NCI-H2107 treated with DMSO at 0.1 percent for 48 hours (cell line): ENCODE results near the gene TRIM44.

Experiments used
- DNase-seq: peaks from one replicate; lab custom pipeline; 2025; ENCODE audit not compliant: unreplicated experiment; lab: John Stamatoyannopoulos, UW

Gene TRIM44

GRCh38 chr11:35786188-35786587 is 123.6 kb downstream of the TRIM44 start:
- no peak for DNase-seq

- no peak for DNase-seq
These were observed 124.5 kb downstream of the TRIM44 start for GRCh38 chr11:35787013-35787504.

GRCh38 chr11:35787626-35788025 is 125.1 kb downstream of the TRIM44 start:
- DNase-seq: no peak

- DNase-seq: peak; percentile 28
These were observed 128.7 kb downstream of the TRIM44 start for GRCh38 chr11:35791088-35791958.

GRCh38 chr11:35792148-35792845 is 129.7 kb downstream of the TRIM44 start:
- peak; percentile 25 for DNase-seq

- no peak for DNase-seq
These were observed 130.2 kb downstream of the TRIM44 start for GRCh38 chr11:35792846-35793192.

- no peak for DNase-seq
These were observed 131.8 kb downstream of the TRIM44 start for GRCh38 chr11:35794333-35794732.

GRCh38 chr11:35794850-35795249 is 132.3 kb downstream of the TRIM44 start:
- no peak for DNase-seq

GRCh38 chr11:35796562-35796961 is 134.0 kb downstream of the TRIM44 start:
- DNase-seq: no peak

GRCh38 chr11:35798423-35798822 is 135.8 kb downstream of the TRIM44 start:
- DNase-seq: no peak

GRCh38 chr11:35798983-35799382 is 136.4 kb downstream of the TRIM44 start:
- DNase-seq: no peak

- DNase-seq: no peak
These were observed 137.1 kb downstream of the TRIM44 start for GRCh38 chr11:35799655-35800054.

- DNase-seq: no peak
These were observed 138.7 kb downstream of the TRIM44 start for GRCh38 chr11:35800970-35801953.

- DNase-seq: no peak
These were observed 139.6 kb downstream of the TRIM44 start for GRCh38 chr11:35802221-35802620.

GRCh38 chr11:35802672-35803071 is 140.1 kb downstream of the TRIM44 start:
- DNase-seq: no peak

- DNase-seq: peak; percentile 43
These were observed 140.5 kb downstream of the TRIM44 start for GRCh38 chr11:35803115-35803514.

GRCh38 chr11:35804451-35805040 is 142.0 kb downstream of the TRIM44 start:
- no peak for DNase-seq

- no peak for DNase-seq
These were observed 147.0 kb downstream of the TRIM44 start for GRCh38 chr11:35809561-35809960.

- DNase-seq: no peak
These were observed 147.6 kb downstream of the TRIM44 start for GRCh38 chr11:35810045-35810645.

- no peak for DNase-seq
These were observed 149.2 kb downstream of the TRIM44 start for GRCh38 chr11:35811783-35812182.
